SJCRH30 (cell line): Measurements from ENCODE around the gene SMG6. TPM values are rescaled to one million over a fixed set of nuclear protein-coding genes. Genes with fewer than 3 reads are reported as not detected.

Source experiments
- DNase-seq, 2 experiments: peaks; one replicate each; pipeline ENCODE4 v3.0.0-alpha.2; 2015 to 2020
- H3K27ac ChIP-seq: fragments of 250-450 bp; sonication (Bioruptor Pico); 2 replicates; pipeline ENCODE4 v1.5.1; 2020; ENCODE audit warnings: mild to moderate bottlenecking, moderate library complexity
- H3K27me3 ChIP-seq: fragments of 250-450 bp; sonication (Bioruptor Pico); 2 replicates; pipeline ENCODE4 v1.5.1; 2020; ENCODE audit warnings: mild to moderate bottlenecking, moderate library complexity
- H3K36me3 ChIP-seq: fragments of 250-450 bp; sonication (Bioruptor Pico); 2 replicates; pipeline ENCODE4 v1.5.1; 2020; ENCODE audit warnings: mild to moderate bottlenecking, moderate library complexity
- H3K4me1 ChIP-seq: fragments of 250-450 bp; sonication (Bioruptor Pico); 2 replicates; pipeline ENCODE4 v1.5.1; 2020; ENCODE audit warnings: mild to moderate bottlenecking, moderate library complexity
- H3K4me3 ChIP-seq: fragments of 250-450 bp; sonication (Bioruptor Pico); 2 replicates; pipeline ENCODE4 v1.5.1; 2020; ENCODE audit warnings: mild to moderate bottlenecking, moderate library complexity
- H3K9me3 ChIP-seq: fragments of 250-450 bp; sonication (Bioruptor Pico); replicated peaks from 2 replicates; pipeline ENCODE4 v1.5.1; 2020; ENCODE audit warnings: mild to moderate bottlenecking, moderate library complexity
- total RNA-seq: library from RNA; depleted of rRNA; stranded (reverse); fragments of >200 nt; shearing (Covaris generic); gene quantifications from 2 replicates; pipeline ENCODE4 v1.2.3, GENCODE V29; 2014; rRNA removed

SMG6 gene
- total RNA-seq, result 10.5 and 13.0 TPM in 2 replicates

DNA sequence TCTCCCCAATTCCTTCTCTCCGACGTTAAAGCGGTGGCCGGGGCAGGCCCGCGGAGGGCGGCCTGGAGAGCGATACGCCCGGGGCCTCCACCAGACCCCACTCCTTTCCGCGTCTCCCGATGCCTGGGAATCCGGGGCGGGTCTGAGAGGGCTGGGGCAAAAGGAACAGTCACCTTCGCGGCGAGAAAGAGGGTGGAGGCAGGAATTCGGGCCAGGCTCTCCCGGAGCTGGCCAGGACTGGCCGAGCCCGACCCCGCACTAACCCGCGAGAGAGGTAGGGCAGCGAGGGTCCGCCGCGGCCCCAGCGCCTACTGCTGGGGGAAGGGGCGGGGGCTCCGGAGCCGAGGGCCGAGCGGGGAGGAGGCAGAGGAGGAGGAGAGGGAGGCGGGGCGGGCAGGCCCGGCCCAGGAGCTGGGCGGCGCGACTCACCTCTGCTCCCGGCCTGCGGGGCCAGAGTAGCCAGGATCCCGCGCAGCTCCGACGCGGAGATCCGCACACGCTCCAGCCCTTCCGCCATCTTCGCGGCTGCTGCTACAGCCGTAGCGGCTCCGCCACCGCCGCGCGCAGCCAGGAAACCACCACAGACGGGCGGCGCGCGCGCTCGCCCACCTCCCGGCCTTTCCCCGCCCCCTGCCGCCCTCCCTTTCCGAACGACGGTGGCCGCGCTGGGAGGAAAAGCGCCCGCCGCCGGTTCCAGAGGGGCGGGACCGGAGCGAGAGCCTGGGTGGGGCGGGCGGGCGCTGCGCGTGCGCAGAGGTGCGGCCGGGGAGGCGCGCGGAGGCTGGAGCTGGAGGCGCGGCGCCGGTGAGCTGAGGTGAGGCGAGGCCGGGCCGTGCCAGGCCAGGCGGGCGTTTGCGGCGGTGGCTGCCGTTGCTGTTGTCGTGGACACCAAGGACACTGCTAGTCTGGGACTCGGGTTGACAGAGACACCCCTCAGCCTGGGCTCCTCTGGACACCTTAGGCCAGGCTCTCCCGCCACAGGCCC, at the start of gene SMG6, which contains the start of gene SRR:
SMG6 (minus strand) TSS at position 582 of the 985 bp plus-strand sequence; CDS start at position 517, 65 bp downstream.
SRR (plus strand) TSS at position 747 of the 985 bp plus-strand sequence. CDS start 11,611 bp downstream, outside the sequence.
- H3K9me3 ChIP-seq, result no peaks in the 10 kb centered on the region
- no peaks in the 10 kb centered on the region for H3K36me3 ChIP-seq
- no peaks in the 10 kb centered on the region for H3K27me3 ChIP-seq
- H3K4me3 ChIP-seq, result peak within 1 kb of the TSS; percentile 90
- peak; percentile 85 to 86 for DNase-seq
- no peaks in the 10 kb centered on the region for H3K4me1 ChIP-seq
- H3K27ac ChIP-seq, result peak within 1 kb of the TSS; percentile 76

DNA sequence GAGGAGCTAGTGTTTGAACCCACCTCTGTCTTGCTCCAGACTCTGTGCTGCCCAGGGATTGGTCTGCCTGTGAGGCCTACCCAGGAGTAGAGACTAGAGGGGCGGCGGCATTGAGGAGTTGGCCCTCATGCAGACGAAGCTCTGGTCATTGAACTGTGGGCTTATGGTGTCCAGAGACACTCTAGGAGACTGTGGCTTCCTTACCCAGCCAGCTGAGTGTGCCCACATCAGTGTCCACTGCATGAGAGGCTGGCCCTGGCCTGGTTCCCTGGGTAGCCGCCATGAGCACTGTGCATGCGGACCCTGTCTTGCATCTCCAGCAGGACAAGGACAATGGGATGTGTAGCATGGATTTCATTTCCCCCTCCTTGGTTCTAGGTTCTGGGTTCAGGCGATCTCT, 47.7 kb upstream of the SMG6 start:
- Histone ChIP-seq H3K9me3 (no peaks in the 10 kb centered on the region), H3K36me3 (no peaks in the 10 kb centered on the region)
- DNase-seq, result no peak

DNA sequence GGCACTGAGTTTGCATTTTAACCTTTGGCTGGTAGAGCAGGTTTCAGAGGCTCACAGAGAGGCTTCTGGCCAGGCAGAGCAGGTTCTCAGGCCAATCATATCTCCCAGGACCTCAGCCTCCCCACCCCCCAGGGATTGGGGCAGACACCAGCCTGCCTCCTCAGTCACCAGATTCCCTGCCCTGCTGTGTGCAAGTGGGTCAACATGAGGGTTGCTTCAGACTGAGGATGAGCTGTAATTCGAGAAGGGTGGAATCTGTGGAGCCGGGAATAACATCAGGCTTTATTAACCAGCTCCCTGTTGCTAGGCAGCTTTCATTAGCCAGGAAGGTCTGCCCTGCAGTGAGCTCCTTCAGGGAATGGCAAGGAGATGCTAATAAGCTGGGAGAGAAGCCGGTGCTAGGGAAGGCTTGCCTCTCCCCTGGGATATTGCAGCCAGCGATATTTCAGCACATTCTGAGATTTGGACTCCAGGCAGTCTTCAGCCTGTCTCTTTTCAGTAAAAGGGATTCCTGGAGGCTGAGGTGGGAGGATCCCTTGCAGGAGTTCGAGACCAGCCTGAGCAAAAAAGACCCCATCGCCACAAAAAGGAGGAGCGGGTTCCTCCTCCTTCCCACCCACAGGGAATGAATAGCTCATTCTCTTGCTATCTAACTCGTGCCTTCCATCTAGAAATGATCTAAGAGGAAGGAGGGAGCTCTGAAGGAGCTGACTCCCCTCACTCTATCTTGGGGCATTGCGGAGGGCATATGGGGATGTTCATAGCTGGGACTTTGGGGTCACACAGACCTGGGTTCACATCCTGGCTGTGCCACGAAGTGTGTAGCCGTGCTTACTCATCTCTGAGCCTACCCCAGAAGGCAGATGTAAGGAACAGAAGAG, 44.5 kb upstream of the SMG6 start:
- Histone ChIP-seq H3K4me1 (peaks cover 4% of the 10 kb centered on the region; the same call in 1 of the 2 replicates), H3K4me3 (no peak overlapping the region), H3K9me3 (no peaks in the 10 kb centered on the region), H3K27me3 (no peaks in the 10 kb centered on the region), H3K36me3 (no peaks in the 10 kb centered on the region), H3K27ac (no peak overlapping the region)
- peak; percentile 51 to 67 for DNase-seq

More for the DNA sequence above, 47.7 kb upstream of the SMG6 start:
- H3K4me3 ChIP-seq, result no peak overlapping the region
- no peaks in the 10 kb centered on the region for H3K27me3 ChIP-seq
- no peak overlapping the region for H3K27ac ChIP-seq
- peaks cover 4% of the 10 kb centered on the region; the same call in 1 of the 2 replicates for H3K4me1 ChIP-seq

DNA sequence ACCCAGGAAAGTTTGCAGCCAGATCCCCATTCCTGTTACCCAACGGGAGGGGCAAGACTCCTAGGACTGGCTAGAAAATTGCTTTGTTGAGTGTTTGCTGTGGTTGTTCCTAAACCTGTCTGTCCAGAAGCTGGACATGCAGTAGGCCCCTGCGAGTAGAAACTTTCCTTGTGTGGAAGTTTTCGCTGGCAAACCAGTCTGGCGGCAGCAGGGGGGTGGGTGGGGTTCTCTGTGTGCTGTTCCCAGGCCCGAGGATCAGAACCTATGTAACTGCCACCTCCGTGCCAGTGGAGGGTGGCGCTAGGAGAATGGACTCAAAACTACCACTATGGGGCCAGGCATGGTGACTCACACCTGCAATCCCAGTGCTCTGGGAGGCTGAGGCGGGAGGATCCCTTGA, 42.9 kb upstream of the SMG6 start:
- no peaks in the 10 kb centered on the region for H3K9me3 ChIP-seq
- peaks cover 4% of the 10 kb centered on the region; the same call in 1 of the 2 replicates for H3K4me1 ChIP-seq
- no peak for DNase-seq
- no peak overlapping the region for H3K27ac ChIP-seq
- no peak overlapping the region for H3K4me3 ChIP-seq
- no peaks in the 10 kb centered on the region for H3K27me3 ChIP-seq
- H3K36me3 ChIP-seq, result no peaks in the 10 kb centered on the region

DNA sequence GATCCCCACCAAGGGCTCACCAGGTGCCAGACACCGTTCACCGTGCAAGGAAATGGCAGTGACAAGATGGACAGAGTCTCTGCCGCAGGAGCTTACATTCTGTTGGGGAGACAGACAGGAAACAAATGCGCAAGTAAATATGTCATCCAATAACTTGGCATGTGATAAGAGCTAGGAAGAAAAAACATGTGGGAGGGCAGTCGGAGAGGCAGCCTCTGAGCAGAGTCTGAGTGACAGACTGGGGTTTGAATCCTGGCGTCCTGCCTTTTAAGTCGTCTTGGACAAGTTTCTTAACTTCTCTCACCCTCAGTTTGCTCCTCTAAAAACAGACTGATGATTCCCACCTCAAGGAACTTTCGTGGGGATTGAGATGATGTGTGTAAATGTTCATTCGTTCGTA, 40.9 kb upstream of the SMG6 start:
- no peaks in the 10 kb centered on the region for H3K27me3 ChIP-seq
- H3K27ac ChIP-seq, result no peak overlapping the region
- DNase-seq, result no peak
- no peaks in the 10 kb centered on the region for H3K36me3 ChIP-seq
- no peaks in the 10 kb centered on the region for H3K9me3 ChIP-seq
- peaks cover 4% of the 10 kb centered on the region; the same call in 1 of the 2 replicates for H3K4me1 ChIP-seq
- H3K4me3 ChIP-seq, result no peak overlapping the region

DNA sequence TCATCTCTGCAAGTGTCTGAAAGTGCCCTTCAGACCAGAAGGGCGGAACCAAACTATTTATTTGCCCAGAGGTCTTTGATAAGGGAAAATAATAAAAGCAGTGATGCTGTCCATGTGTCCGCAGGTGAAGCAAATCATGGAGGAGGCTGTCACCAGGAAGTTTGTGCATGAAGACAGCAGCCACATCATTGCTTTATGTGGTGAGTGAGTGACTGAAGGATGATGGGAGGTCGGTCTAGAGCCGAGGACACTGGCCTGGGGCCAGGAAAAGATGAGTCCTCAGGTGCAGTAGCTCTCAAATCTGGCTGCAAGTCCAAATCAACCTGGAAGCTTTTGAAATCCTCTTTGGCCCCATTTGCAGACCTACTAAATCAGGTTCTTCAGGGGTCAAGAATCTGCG, 39.8 kb upstream of the SMG6 start:
- H3K4me1 ChIP-seq, result peaks cover 4% of the 10 kb centered on the region; the same call in 1 of the 2 replicates

DNA sequence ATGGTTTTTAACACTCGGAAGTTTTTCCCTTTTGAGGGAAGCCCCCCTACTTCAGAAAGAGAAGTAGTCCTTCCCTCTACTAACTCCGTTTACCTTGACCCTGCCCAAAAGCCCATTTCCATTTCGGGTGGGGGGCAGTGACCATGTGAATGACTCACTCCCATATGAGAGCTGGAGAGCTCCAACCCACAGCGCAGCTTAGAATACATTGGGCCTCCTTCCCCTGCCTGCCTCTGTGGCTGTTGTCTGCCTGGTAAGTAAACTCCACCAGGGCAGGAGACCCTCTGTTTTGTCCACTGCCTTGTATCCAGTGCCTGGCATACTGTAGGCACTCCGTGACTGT, 34.7 kb upstream of the SMG6 start:
- Histone ChIP-seq H3K4me3 (peak overlapping the region; percentile 83), H3K4me1 (no peaks in the 10 kb centered on the region), H3K36me3 (peaks cover 19% of the 10 kb centered on the region), H3K27me3 (no peaks in the 10 kb centered on the region), H3K27ac (no peak overlapping the region), H3K9me3 (no peaks in the 10 kb centered on the region)
- no peak for DNase-seq

More for the DNA sequence above, 39.8 kb upstream of the SMG6 start:
- H3K4me3 ChIP-seq, result no peak overlapping the region
- no peak overlapping the region for H3K27ac ChIP-seq
- H3K27me3 ChIP-seq, result no peaks in the 10 kb centered on the region
- H3K9me3 ChIP-seq, result no peaks in the 10 kb centered on the region
- no peak for DNase-seq
- H3K36me3 ChIP-seq, result no peaks in the 10 kb centered on the region

DNA sequence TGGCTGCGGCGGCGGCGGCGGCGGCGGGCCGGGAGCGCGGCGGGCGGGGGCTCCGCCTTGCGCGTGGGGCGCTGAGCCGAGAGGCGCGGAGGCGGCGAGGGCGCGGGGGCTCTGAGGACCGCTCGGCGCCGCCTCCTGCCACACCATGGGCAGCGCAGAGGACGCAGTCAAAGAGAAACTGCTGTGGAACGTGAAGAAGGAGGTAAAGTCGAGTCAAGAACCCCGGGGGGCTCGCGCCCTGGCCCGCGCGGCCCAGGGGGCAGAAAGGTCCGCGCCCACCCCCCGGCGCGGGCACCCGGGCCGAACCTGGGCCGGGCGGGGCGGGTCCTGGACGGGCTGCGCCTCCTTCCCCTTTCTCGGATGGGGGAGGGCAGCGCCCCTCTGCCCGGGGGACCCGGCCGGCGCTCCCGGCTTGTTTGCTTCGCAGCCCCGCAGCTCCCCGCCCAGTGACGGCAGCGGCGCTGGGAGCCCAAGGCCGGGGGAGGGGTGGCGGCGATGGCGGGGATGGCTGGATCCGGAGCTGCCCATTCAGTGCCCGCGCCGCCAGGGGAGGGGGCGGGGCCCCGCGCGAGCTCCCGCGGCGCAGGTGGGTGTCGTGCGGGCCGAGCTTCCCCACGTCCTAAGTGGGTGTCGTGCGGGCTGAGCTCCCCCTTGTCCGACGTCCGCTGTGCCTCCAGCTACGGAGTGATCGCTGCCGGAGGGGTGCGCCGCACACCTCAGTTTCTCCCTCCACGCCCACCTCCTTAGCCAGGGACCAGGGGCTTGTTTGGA, 34.1 kb upstream of the SMG6 start:
- H3K4me1 ChIP-seq, result no peaks in the 10 kb centered on the region
- H3K36me3 ChIP-seq, result peaks cover 24% of the 10 kb centered on the region
- H3K27me3 ChIP-seq, result no peaks in the 10 kb centered on the region
- peak overlapping the region; percentile 83 for H3K4me3 ChIP-seq
- no peak overlapping the region for H3K27ac ChIP-seq
- DNase-seq, result peak; percentile 35 to 45
- no peaks in the 10 kb centered on the region for H3K9me3 ChIP-seq

DNA sequence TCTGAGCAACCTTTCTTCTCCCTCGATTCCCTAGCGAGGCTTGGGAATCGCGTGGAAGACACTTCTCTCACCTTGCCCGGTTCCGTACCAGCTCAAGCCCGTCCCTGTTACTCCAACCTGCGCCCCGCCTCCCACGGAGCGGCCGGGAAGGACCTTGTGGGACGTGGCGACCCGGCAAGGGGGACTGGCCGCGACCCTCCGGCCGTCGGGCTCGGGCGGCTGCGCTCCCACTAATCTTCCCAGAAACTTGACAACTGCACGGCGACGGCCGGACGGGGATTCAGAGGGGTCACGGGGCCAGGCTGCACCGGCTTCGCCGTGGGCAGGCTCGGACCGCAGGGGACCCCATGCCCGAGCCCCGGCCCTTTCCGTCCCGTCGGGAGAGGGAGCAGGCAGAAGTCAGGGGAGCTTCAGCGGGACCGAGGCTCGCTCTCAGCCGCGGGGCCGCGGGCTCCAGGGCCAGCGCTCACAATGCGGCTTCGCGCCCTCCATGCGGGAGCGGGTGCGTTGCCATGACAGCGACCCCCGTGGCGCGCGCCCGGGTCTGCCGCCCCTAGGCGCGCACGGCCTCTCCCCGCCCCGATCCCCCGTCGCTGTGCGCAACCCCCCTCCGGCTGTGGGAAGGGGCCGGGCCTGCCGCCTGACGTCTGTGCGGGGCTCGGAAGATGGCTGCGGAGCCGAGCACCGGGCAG, 33.4 kb upstream of the SMG6 start, which contains the start of gene SGSM2:
SGSM2 (plus strand) TSS at position 650 of the 692 bp plus-strand sequence. CDS start 188 bp downstream, outside the sequence.
- Histone ChIP-seq H3K27me3 (no peaks in the 10 kb centered on the region), H3K4me3 (peak within 1 kb of the TSS; percentile 83), H3K27ac (peak within 1 kb of the TSS; percentile 68; the same call in 1 of the 2 replicates), H3K4me1 (no peaks in the 10 kb centered on the region), H3K36me3 (peaks cover 30% of the 10 kb centered on the region), H3K9me3 (no peaks in the 10 kb centered on the region)
- peak; percentile 55 to 56 for DNase-seq

DNA sequence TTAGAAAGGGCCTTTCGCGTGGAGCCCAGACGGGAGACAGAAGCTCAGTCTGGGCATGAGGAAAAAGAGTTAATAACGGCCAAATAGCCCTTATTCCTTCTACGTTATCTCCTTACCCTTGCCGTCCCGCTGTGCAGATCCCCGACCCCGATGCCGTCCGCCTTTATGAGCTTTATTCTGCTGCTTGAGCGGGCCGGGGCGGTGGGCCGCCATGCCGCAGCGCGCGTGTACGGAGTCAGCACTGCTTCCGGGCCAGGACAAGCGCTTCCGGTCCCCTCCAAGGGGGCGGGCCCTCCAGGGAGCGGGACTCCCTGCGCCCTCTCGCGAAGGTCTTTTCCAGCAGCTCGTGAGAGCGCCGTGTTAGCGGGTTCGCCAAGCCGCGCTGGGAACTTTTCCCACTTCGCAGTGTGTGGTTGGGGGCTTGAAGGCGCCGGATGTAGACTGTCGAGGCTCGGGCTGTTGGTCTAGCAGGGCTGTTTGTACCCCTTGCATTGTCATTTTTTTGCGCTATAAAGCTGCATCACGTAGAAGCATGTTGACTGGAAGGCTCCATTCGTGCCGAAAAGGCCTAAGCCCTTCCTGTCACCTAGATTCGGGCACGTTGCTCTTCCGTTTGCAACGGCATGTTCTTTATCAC, 32.7 kb upstream of the SMG6 start, which contains the start of gene TSR1:
TSR1 (minus strand) TSS at position 243 of the 637 bp plus-strand sequence; CDS start at position 213, 30 bp downstream.
- H3K36me3 ChIP-seq, result peaks cover 37% of the 10 kb centered on the region
- peak; percentile 85 to 88 for DNase-seq
- peak within 1 kb of the TSS; percentile 68 for H3K27ac ChIP-seq
- no peaks in the 10 kb centered on the region for H3K4me1 ChIP-seq
- no peaks in the 10 kb centered on the region for H3K9me3 ChIP-seq
- H3K27me3 ChIP-seq, result no peaks in the 10 kb centered on the region
- peak within 1 kb of the TSS; percentile 83 for H3K4me3 ChIP-seq

DNA sequence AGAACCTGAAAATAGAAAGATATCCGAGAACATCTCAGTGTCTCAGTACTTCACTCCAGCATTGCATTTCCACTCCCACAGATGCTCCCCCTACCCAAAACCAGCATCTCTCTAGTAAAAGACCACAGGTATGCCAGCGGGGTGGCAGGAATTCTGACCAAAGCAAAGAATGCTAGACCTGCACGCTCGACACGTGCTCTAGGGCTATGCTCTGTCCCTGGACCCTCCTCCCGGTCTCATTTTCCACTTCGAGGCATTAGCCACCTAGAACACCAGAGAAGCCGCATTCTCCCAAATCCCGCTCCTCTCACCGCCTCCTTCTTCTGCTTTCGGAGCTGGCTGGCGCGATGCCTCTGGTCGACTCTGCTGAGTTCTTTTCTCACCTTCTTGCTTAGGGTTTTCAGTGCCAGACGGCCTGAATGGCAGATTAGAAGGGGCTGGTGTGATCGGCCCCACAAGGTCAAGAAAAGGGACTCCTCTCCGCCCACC, 32.2 kb upstream of the SMG6 start:
- peak overlapping the region; percentile 83 for H3K4me3 ChIP-seq
- peaks cover 42% of the 10 kb centered on the region for H3K36me3 ChIP-seq
- H3K4me1 ChIP-seq, result no peaks in the 10 kb centered on the region
- DNase-seq, result no peak
- H3K27ac ChIP-seq, result peak overlapping the region; percentile 68
- H3K27me3 ChIP-seq, result no peaks in the 10 kb centered on the region
- H3K9me3 ChIP-seq, result no peaks in the 10 kb centered on the region

DNA sequence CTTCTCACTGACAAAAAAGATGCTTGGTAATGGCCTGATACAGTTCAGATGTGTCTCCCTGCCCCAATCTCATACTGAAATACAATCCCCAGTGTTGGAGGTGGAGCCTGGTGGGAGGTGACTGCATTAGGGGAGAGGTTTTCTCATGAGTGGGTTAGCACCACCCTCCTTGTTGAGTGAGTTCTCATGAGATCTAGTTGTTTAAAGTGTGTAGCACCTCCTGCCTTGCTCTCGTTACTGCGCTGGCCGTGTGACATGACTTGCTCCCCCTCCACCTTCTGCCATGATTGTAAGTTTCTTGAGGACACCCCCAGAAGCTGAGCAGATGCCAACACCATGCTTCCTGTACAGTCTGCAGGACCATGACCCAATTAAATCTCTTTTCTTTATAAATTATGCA, 27.7 kb upstream of the SMG6 start:
- Histone ChIP-seq H3K4me1 (no peaks in the 10 kb centered on the region), H3K27ac (no peak overlapping the region), H3K9me3 (no peaks in the 10 kb centered on the region), H3K27me3 (no peaks in the 10 kb centered on the region), H3K36me3 (peaks cover 65% of the 10 kb centered on the region), H3K4me3 (no peak overlapping the region)
- DNase-seq, result no peak
